Activated T-cell treated with anti-CD3 and anti-CD28 coated beads for 48 hours (primary cell): ENCODE measurements around the gene ITM2C.

ENCODE experiments used
- DNase-seq: peaks from one replicate; pipeline ENCODE4 v3.0.0-alpha.2; 2020; ENCODE audit warnings: low read depth

The ITM2C gene

GRCh38 chr2:230908092-230908594 is 43.4 kb downstream of the ITM2C start:
- DNase-seq = no peak

DNA sequence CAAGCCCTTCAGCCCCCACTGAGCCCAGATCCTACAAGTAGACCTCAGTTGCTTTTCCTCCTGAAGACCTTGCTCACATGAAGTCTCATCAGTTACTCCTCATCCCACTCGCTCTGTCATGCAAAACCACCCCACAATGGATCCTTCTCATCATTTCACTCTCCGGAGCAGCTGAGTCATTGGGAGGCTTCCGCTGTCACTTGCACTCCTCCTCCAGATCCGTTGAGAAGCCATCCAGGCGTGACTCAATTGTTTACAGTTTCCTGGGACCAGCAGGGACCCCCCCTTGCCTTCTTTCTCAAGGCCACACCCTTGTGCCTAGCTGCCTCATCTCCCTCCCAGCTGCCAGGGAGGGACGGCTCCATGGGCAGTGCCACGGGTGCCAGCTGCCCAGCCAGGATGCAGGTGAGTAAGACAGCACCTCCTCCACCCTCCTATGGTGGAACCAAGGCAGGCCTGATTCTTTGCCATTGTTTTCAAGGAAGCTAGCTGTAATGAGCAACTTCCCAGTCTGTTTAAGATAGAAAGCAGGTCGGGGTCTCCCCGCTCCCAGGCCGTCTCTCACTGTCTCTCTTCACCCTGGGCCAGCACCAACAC is 44.0 kb downstream of the ITM2C start:
- DNase-seq = peak; percentile 65

- DNase-seq = no peak
Observed at GRCh38 chr2:230909841-230910545, 45.3 kb downstream of the ITM2C start.

- DNase-seq = no peak
Observed at GRCh38 chr2:230910546-230911177, 45.9 kb downstream of the ITM2C start.

GRCh38 chr2:230912046-230912445 is 47.3 kb downstream of the ITM2C start:
- DNase-seq = no peak

- DNase-seq = no peak
Observed at GRCh38 chr2:230912724-230913123, 48.0 kb downstream of the ITM2C start.

- no peak for DNase-seq
Observed at GRCh38 chr2:230913406-230914143, 48.8 kb downstream of the ITM2C start.

- no peak for DNase-seq
Observed at GRCh38 chr2:230914886-230915285, 50.1 kb downstream of the ITM2C start.

DNA sequence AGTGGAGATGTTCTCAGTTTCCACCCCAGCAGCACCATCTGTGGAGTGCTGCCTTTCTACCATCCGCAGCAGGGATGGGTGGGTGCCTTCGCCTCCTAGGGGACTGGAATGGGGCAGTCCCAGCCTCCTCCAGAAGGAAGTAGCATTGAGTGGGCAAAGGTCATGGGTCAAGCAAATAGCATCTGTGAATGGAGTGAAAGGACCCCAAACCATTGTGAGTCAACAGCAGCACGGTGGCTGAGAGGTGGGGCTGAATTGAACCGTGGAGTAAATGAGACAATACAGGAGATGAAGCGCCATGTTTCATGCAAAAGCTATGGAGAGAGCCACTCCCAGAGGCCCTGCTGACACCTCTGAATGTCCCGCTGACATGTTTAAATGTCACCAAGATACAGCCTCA is 50.6 kb downstream of the ITM2C start:
- no peak for DNase-seq

DNA sequence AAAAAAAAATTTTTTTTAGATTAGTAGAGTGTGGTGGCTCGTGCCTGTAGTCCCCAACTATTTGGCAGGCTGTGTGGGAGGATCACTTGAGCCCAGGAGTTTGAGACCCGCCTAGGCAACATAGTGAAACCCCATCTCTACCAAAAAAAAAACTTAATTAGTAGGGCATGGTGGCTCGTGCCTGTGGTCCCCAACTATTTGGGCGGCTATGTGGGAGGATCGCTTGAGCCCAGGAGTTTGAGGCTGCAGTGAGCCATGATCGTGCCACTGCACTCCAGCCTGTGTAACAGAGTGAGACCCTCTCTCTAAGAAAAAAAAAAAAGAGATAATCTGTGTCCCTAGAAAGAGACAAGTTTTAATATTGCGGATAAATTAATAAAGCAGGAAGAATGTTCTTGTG is 51.5 kb downstream of the ITM2C start:
- DNase-seq = no peak

- no peak for DNase-seq
Observed at GRCh38 chr2:230919240-230919639, 54.5 kb downstream of the ITM2C start.

GRCh38 chr2:230919681-230920080 is 54.9 kb downstream of the ITM2C start:
- no peak for DNase-seq

GRCh38 chr2:230920167-230920566 is 55.4 kb downstream of the ITM2C start:
- no peak for DNase-seq

DNA sequence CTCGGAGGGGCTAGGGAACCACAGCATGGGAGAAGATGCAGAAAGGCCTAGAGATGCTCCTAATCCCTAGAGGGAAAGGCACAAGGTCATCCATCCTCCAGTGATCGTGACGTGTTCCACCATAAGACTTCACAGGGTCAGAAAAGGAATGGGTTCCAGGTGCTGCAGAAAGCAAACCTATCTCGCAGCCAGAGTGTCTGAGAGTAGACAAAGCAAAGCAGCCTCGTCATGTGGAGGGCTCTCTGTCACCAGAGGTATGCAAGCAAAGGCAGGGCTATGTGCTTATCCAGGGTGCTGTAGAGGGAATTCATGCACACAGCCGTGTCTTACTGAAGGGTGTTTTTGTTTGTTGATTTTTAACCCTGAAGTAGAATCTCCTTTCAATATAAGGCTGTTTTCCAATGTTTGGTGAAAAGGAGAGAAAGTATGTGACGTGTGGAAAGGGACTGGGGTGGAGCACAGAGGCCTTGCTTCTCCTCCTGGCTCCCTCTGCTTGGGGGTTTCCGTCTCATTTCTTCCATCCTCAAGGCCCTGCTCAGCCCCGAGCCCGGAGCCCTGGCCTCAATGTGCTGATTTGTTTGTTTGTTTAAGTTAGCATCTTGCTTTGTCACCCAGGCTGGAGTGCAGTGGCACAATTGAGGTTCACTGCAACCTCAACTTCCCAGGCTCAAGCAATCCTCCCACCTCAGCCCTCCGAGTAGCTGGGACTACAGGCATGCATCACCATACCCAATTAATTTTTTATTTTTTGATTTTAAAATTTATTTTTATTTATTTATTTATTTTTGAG is 57.3 kb downstream of the ITM2C start:
- no peak for DNase-seq

GRCh38 chr2:230922951-230923717 is 58.4 kb downstream of the ITM2C start:
- DNase-seq = no peak

DNA sequence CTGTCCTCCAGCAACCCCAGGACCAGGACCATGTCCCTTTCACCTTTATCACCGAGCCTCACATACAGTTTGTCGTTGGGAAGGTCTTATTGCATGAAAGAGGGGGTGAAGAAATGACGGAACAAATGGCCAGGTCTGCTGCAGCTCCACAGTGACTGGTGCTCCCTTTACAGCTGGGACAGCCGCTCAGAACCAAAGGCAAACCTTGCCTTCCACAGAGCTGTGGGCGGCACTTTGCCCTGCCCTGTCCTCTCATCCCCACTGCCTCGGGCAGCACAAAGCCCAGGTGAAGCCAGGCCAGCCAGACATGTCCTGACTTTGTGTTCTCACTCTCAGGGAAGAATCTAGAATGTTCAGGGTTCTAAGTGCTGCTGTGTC is 59.3 kb downstream of the ITM2C start:
- no peak for DNase-seq

DNA sequence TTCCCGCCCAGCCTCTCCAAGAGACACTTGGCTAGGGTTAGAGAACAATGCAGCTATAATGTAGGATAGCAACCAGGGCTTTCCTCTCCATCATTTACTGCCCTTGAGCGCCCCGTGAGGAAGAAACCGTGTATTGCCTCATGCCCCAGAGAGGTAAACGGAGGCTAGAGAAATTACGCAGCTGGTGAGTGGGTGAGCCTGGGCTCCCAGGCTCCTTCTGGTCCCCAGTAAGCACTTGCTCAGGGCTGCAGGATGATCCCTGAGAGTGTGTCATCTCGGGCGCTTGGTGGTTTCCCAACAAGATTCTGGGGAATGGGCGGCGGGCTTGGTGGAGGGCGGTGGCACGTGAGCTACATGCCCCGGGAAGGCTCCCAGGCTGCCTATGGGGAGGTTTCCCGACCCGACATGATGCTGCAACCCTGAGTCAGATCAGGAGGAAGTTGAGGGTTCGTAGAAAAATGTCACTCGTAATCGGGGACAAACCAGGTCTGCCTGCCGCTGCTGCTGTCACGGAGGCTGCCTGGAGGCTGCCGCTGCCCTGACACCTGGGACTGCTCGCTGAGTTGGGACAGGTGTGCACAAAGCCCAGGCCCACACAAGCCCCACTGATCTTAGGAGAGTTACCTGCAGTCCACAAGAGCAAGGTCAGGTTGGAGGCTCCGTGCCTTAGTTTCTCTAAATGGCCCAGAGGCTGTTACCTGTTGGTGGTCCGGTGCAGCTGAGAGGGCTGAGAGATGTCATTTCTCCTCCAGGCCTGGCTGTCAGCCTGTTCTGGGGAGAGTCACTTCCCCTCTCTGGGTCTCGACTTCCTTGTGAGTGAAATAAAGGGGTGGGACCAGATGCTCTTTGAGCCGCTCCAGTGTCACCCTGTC is 60.0 kb downstream of the ITM2C start, which contains the start of gene GPR55:
TSS of gene GPR55 (minus strand) at position 773 of the 872 bp plus-strand sequence. CDS start 14,280 bp downstream, outside the sequence.
- DNase-seq = peak; percentile 79

DNA sequence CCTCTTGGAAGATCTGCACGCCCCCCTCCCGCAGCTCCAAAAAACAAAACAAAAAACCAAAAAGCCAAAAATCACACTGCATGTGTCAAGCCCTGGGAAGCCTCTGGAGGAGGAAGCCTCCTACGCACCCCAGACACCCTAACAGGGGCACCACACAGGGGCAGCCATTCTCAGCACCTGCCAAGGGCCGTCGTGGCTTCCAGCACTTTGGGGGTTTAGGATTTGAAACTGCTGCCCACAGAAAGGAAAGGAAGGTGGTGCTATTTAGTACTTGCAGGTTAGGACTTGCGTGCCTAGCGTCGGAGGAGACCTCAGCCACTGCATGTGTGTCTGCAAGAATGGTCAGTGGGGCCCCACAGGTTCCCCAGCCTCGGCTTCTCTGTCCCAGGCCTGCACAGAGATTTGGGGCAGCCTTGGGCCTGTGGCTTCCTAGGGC is 60.7 kb downstream of the ITM2C start:
- DNase-seq = no peak

GRCh38 chr2:230925879-230926765 is 61.4 kb downstream of the ITM2C start:
- DNase-seq = peak; percentile 41
